Measurements from ENCODE around the gene CBFA2T3. TPM values are rescaled to one million over a fixed set of nuclear protein-coding genes. Genes with fewer than 3 reads are reported as not detected.

The CBFA2T3 gene
- total and polyA plus RNA-seq, 2 donors (not counting 1 experiment from before 2014, with no cell fraction given) = 40.8 to 58.3 TPM

- no peak for TF ChIP-seq CTCF (IDR thresholded peaks at IDR 0.05)
- TF ChIP-seq EZH2 (IDR thresholded peaks at IDR 0.05; ENCODE audit: borderline replicate concordance, insufficient read depth, low read depth, low read length, poor library complexity, severe bottlenecking) = no peak
- Mint-ChIP-seq H3K27ac (peak overlapping the region; percentile 87), H3K4me1 (peaks cover 65% of the 10 kb centered on the region), H3K4me3 (peak overlapping the region; percentile 77), H3K9me3 (ENCODE audit: insufficient read depth) (no peaks in the 10 kb centered on the region), H3K27me3 (no peaks in the 10 kb centered on the region)
- intact Hi-C loops (cut with micrococcal nuclease) = loop anchor here (5.0 kb wide), 1 partner anchor 194 kb away; no protein-coding TSS in a partner anchor
- ChIA-PET CTCF (interaction anchor here (0.9 to 2.4 kb wide), 3 partner anchors 13 to 244 kb away, joined by 3 to 9 read pairs (median 4); no protein-coding TSS in a partner anchor), POLR2A (no interaction called here)
- H3K9me3 ChIP-seq (ENCODE audit: control extremely low read depth in 1 of 3, control insufficient read depth in 2 of 3, insufficient read depth in 1 of 3, low read length in 2 of 3) = no peaks in the 10 kb centered on the region
- ATAC-seq (ENCODE audit: low read depth) (no peak), DNase-seq (no peak)
- peaks cover 99% of the 10 kb centered on the region for H3K79me2 ChIP-seq (ENCODE audit: control insufficient read depth, insufficient read depth, low read length)
- H3K9ac ChIP-seq (ENCODE audit: low read length) = no peak overlapping the region
- H3K4me1 ChIP-seq (ENCODE audit: control insufficient read depth in 2 of 2, insufficient read depth in 2 of 2, low read length in 2 of 2) = peaks cover 56 to 70% of the 10 kb centered on the region in 2 donors
- peaks cover 0 to 19% of the 10 kb centered on the region in 2 experiments for H3K36me3 ChIP-seq (replicated peaks in 1 of 2; ENCODE audit: control extremely low read depth in 1 of 2, control insufficient read depth in 1 of 2, extremely low read depth in 1 of 2, insufficient read depth in 2 of 2, low read length in 1 of 2)
- H3K4me2 ChIP-seq (replicated peaks; ENCODE audit: low read depth, low read length, poor library complexity, severe bottlenecking) = peak overlapping the region; percentile 78
- no peak overlapping the region for H3K4me3 ChIP-seq (ENCODE audit: control extremely low read depth in 1 of 5, extremely low read depth in 1 of 5, insufficient read depth in 1 of 5, low read depth in 2 of 5, low read length in 4 of 5)
- no peak overlapping the region for H2AFZ ChIP-seq (ENCODE audit: insufficient read depth, low read depth, low read length, poor library complexity, severe bottlenecking)
- H4K20me1 ChIP-seq (ENCODE audit: control insufficient read depth, insufficient read depth, low read length, poor library complexity, severe bottlenecking) = peaks cover 92% of the 10 kb centered on the region
- peak overlapping the region in 1 of 2 donors; percentile 90 for H3K27ac ChIP-seq (ENCODE audit: low read length in 2 of 2)
- H3K27me3 ChIP-seq (replicated peaks in 1 of 4; ENCODE audit: control extremely low read depth in 1 of 4, control insufficient read depth in 3 of 4, insufficient read depth in 4 of 4, low read length in 3 of 4) = no peaks in the 10 kb centered on the region
- 77% methylated on average over 14 of the region's 22 CpGs for WGBS (ENCODE audit: insufficient coverage)
These were observed 54.1 kb downstream of the CBFA2T3 start for GRCh38 chr16:88922826-88923410.

Data from B cell (primary cell).